ENCODE results near the gene RERG. TPM values are rescaled to one million over a fixed set of nuclear protein-coding genes. Genes with fewer than 3 reads are reported as not detected.
"Not testable (repeated sequence)": the region's sequence is repeated elsewhere in the genome, so short reads cannot be mapped to it uniquely, and the experiment has no call there.

Gene RERG
- total RNA-seq, 2 donors from 2014 or later = 0.84 to 5.3 TPM

DNA sequence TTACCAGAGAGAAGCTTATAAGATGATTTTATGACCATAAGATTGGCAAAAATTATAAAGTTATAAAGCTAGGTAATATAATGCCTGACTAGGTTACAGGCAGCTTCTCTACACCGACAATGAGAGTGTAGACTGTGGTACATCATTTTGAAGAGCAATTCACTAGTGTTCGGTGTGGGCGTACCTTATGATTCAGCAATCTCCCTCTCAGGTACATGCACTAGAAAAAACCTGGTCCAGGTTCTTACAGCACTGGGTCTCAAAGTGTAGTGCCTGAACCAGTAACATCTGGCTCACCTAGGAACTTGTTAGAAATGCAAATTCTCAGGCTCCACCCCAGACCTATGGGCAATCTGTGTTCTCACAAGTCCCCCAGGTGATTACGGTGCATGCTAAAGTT lies 106.7 kb downstream of the RERG start:
- H3K9ac ChIP-seq (ENCODE audit: low read depth in 2 of 2, low read length in 2 of 2) = no peak overlapping the region
- TF ChIP-seq, protein P1, sequence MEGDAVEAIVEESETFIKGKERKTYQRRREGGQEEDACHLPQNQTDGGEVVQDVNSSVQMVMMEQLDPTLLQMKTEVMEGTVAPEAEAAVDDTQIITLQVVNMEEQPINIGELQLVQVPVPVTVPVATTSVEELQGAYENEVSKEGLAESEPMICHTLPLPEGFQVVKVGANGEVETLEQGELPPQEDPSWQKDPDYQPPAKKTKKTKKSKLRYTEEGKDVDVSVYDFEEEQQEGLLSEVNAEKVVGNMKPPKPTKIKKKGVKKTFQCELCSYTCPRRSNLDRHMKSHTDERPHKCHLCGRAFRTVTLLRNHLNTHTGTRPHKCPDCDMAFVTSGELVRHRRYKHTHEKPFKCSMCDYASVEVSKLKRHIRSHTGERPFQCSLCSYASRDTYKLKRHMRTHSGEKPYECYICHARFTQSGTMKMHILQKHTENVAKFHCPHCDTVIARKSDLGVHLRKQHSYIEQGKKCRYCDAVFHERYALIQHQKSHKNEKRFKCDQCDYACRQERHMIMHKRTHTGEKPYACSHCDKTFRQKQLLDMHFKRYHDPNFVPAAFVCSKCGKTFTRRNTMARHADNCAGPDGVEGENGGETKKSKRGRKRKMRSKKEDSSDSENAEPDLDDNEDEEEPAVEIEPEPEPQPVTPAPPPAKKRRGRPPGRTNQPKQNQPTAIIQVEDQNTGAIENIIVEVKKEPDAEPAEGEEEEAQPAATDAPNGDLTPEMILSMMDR (IDR thresholded peaks at IDR 0.05) = no peak
- H3K4me3 ChIP-seq = no peak overlapping the region
- intact Hi-C loops (cut with DNase I) = no loop called here
- no peak overlapping the region for H3K27ac ChIP-seq
- H3K27me3 ChIP-seq = no peaks in the 10 kb centered on the region
- H3K36me3 ChIP-seq = no peaks in the 10 kb centered on the region
- no peaks in the 10 kb centered on the region for H3K9me3 ChIP-seq
- H3K4me1 ChIP-seq = no peaks in the 10 kb centered on the region
- DNase-seq = no peak

DNA sequence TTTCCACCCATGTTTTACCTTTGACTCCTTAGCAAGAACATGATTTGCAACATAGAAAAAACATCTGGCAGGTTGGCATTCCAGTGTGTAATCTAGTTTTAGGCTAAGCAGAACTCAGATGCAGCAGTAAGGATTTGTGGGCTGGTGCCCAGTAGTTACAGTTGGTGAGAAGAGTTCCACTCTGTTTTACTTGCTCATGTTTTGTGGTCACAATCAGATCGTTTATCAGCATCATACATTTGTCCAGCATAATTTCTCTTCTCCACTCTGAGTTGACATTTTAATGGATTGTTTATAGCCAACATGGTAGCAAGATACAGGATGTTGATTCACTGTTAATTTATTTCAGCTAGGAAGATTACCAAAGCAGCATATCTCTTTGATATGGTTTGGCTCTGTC lies 128.4 kb downstream of the RERG start:
- Histone ChIP-seq H3K9ac (ENCODE audit: low read depth in 2 of 2, low read length in 2 of 2) (no peak overlapping the region), H3K27me3 (no peaks in the 10 kb centered on the region), H3K36me3 (no peaks in the 10 kb centered on the region), H3K4me1 (no peaks in the 10 kb centered on the region), H3K27ac (no peak overlapping the region), H3K4me3 (no peak overlapping the region), H3K9me3 (no peaks in the 10 kb centered on the region)
- DNase-seq = no peak
- intact Hi-C loops (cut with DNase I) = no loop called here
- TF ChIP-seq, protein P1 (IDR thresholded peaks at IDR 0.05) = no peak

DNA sequence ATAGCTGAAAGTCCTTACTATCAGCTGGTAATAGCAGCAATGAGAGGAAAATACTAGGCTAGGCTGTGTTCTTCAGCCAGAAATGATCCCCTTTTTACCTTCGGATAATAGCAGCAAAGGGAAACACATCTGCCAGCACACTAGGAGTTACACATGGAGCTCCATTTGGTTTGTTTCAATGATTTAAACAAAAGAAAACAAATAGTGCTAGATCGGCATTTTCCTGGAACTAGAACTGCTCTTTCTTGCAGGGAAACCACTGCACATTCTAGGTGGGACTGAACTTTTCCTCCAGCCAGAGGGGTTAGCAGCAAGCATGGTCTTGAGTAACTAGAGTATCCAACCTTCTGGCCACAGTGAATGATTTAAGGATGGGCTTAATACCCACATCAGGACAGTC lies 130.8 kb downstream of the RERG start:
- Histone ChIP-seq H3K36me3 (no peaks in the 10 kb centered on the region), H3K9ac (ENCODE audit: low read depth in 2 of 2, low read length in 2 of 2) (no peak overlapping the region), H3K4me1 (no peaks in the 10 kb centered on the region), H3K27me3 (no peaks in the 10 kb centered on the region), H3K4me3 (no peak overlapping the region), H3K9me3 (no peaks in the 10 kb centered on the region), H3K27ac (no peak overlapping the region)
- intact Hi-C loops (cut with DNase I) = no loop called here
- no peak for DNase-seq
- TF ChIP-seq, protein P1 (IDR thresholded peaks at IDR 0.05) = no peak

DNA sequence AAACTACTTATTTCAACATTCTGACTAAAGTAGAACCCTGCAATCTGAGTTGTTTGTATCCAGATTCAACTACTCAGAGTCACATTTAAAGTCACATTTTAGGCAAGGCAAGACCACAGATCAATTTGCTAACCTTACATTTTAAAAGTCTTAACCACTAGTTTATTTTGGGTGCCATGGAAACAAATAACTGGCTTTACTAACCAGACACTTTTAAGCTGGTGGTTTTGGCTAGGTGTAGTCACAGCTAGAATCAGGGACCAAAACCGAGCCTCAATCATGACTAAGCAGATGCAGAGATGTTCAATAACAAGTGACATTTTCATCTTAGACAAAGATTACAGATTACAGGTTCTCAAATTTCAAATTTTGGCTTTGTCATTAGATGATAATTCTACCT lies 133.1 kb downstream of the RERG start:
- Histone ChIP-seq H3K9ac (ENCODE audit: low read depth in 2 of 2, low read length in 2 of 2) (no peak overlapping the region), H3K9me3 (no peaks in the 10 kb centered on the region), H3K27me3 (no peaks in the 10 kb centered on the region), H3K36me3 (no peaks in the 10 kb centered on the region), H3K4me1 (no peaks in the 10 kb centered on the region), H3K27ac (no peak overlapping the region), H3K4me3 (no peak overlapping the region)
- intact Hi-C loops (cut with DNase I) = no loop called here
- TF ChIP-seq, protein P1 (IDR thresholded peaks at IDR 0.05) = no peak
- no peak for DNase-seq

DNA sequence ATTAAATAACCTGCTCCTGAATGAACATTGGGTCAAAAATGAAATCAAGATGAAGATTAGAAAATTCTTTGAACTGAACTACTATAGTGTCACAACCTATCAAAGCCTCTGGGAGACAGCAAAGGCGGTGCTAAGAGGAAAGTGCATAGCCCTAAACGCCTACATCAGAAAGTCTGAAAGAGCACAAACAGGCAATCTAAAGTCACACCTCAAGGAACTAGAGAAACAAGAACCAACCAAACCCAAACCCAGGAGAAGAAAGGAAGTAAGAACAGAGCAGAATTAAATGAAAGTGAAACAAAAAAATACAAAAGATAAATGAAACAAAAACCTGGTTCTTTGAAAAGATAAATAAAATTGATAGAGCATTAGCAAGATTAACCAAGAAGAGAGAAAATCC lies 143.5 kb downstream of the RERG start:
- H3K27ac ChIP-seq; H3K9ac ChIP-seq (ENCODE audit: low read depth in 2 of 2, low read length in 2 of 2); intact Hi-C loops (cut with DNase I); DNase-seq; H3K36me3 ChIP-seq; H3K9me3 ChIP-seq; H3K4me3 ChIP-seq; H3K4me1 ChIP-seq; H3K27me3 ChIP-seq: not testable (repeated sequence)

DNA sequence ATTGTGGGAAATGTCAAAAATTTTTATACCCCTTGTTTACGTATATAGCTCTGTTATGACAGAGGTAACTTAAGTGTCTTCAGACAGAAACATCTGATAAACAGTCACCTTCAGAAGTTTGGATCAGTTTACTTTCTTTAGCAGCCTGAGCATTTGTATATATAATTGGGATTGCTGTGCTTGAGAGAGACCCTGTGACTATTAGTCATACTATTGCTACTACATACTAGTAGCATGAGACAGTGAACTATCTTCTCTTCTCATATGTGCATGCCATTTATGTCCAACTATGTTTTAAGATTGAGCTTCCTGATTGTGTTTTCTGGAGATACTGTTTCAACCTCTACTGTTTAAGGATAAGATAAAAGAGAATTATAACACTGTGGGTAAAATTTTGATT lies 146.9 kb downstream of the RERG start:
- Histone ChIP-seq H3K4me1 (no peaks in the 10 kb centered on the region), H3K9me3 (no peaks in the 10 kb centered on the region), H3K36me3 (no peaks in the 10 kb centered on the region), H3K9ac (ENCODE audit: low read depth in 2 of 2, low read length in 2 of 2) (no peak overlapping the region), H3K4me3 (no peak overlapping the region), H3K27me3 (no peaks in the 10 kb centered on the region), H3K27ac (no peak overlapping the region)
- DNase-seq = no peak
- intact Hi-C loops (cut with DNase I) = no loop called here
- TF ChIP-seq, protein P1 (IDR thresholded peaks at IDR 0.05) = no peak
